ENCODE results near the gene WFIKKN1.
"Not testable (repeated sequence)": the region's sequence is repeated elsewhere in the genome, so short reads cannot be mapped to it uniquely, and the experiment has no call there.

WFIKKN1 gene

GRCh38 chr16:591231-591630, 39.6 kb upstream of the WFIKKN1 start:
- peaks cover 25% of the 10 kb centered on the region for H3K4me1 Mint-ChIP-seq (ENCODE audit: low read depth)
- no peaks in the 10 kb centered on the region for H3K9me3 Mint-ChIP-seq (ENCODE audit: low read depth)
- H3K4me3 Mint-ChIP-seq = peak overlapping the region; percentile 92
- H3K36me3 Mint-ChIP-seq = no peaks in the 10 kb centered on the region
- peak overlapping the region; percentile 80 for H3K27ac Mint-ChIP-seq
- no peaks in the 10 kb centered on the region for H3K27me3 Mint-ChIP-seq

GRCh38 chr16:591892-592517, 38.8 kb upstream of the WFIKKN1 start:
- H3K27me3 Mint-ChIP-seq = no peaks in the 10 kb centered on the region
- H3K9me3 Mint-ChIP-seq (ENCODE audit: low read depth) = no peaks in the 10 kb centered on the region
- peak overlapping the region; percentile 23 for H3K4me3 Mint-ChIP-seq
- H3K27ac Mint-ChIP-seq = no peak overlapping the region
- no peaks in the 10 kb centered on the region for H3K36me3 Mint-ChIP-seq
- H3K4me1 Mint-ChIP-seq (ENCODE audit: low read depth) = peaks cover 25% of the 10 kb centered on the region

- Mint-ChIP-seq H3K36me3 (no peaks in the 10 kb centered on the region), H3K4me3 (no peak overlapping the region)
Measured at GRCh38 chr16:592518-593306, 38.1 kb upstream of the WFIKKN1 start.

GRCh38 chr16:593406-593805, 37.4 kb upstream of the WFIKKN1 start:
- H3K4me1 Mint-ChIP-seq (ENCODE audit: low read depth) = peaks cover 19% of the 10 kb centered on the region
- H3K36me3 Mint-ChIP-seq = no peaks in the 10 kb centered on the region

More at GRCh38 chr16:592518-593306, 38.1 kb upstream of the WFIKKN1 start:
- Mint-ChIP-seq H3K27ac (no peak overlapping the region), H3K9me3 (ENCODE audit: low read depth) (no peaks in the 10 kb centered on the region), H3K27me3 (no peaks in the 10 kb centered on the region), H3K4me1 (ENCODE audit: low read depth) (peaks cover 22% of the 10 kb centered on the region)

GRCh38 chr16:593807-594206, 37.0 kb upstream of the WFIKKN1 start:
- Mint-ChIP-seq H3K9me3 (ENCODE audit: low read depth) (no peaks in the 10 kb centered on the region), H3K4me3 (no peak overlapping the region), H3K36me3 (no peaks in the 10 kb centered on the region), H3K27me3 (no peaks in the 10 kb centered on the region), H3K27ac (no peak overlapping the region), H3K4me1 (ENCODE audit: low read depth) (peaks cover 18% of the 10 kb centered on the region)

More at GRCh38 chr16:593406-593805, 37.4 kb upstream of the WFIKKN1 start:
- Mint-ChIP-seq H3K4me3 (no peak overlapping the region), H3K9me3 (ENCODE audit: low read depth) (no peaks in the 10 kb centered on the region), H3K27ac (no peak overlapping the region), H3K27me3 (no peaks in the 10 kb centered on the region)

- peaks cover 18% of the 10 kb centered on the region for H3K4me1 Mint-ChIP-seq (ENCODE audit: low read depth)
- H3K9me3 Mint-ChIP-seq (ENCODE audit: low read depth) = no peaks in the 10 kb centered on the region
- no peak overlapping the region for H3K27ac Mint-ChIP-seq
- H3K4me3 Mint-ChIP-seq = no peak overlapping the region
- no peaks in the 10 kb centered on the region for H3K27me3 Mint-ChIP-seq
- H3K36me3 Mint-ChIP-seq = no peaks in the 10 kb centered on the region
Measured at GRCh38 chr16:595094-595528, 35.7 kb upstream of the WFIKKN1 start.

- no peak overlapping the region for H3K27ac Mint-ChIP-seq
- H3K27me3 Mint-ChIP-seq = no peaks in the 10 kb centered on the region
- H3K4me3 Mint-ChIP-seq = no peak overlapping the region
- H3K9me3 Mint-ChIP-seq (ENCODE audit: low read depth) = no peaks in the 10 kb centered on the region
- H3K36me3 Mint-ChIP-seq = no peaks in the 10 kb centered on the region
- peaks cover 13% of the 10 kb centered on the region for H3K4me1 Mint-ChIP-seq (ENCODE audit: low read depth)
Measured at GRCh38 chr16:595942-596735, 34.6 kb upstream of the WFIKKN1 start.

- Mint-ChIP-seq H3K27me3 (no peaks in the 10 kb centered on the region), H3K27ac (no peak overlapping the region), H3K9me3 (ENCODE audit: low read depth) (no peaks in the 10 kb centered on the region), H3K4me3 (no peak overlapping the region), H3K36me3 (no peaks in the 10 kb centered on the region), H3K4me1 (ENCODE audit: low read depth) (peaks cover 10% of the 10 kb centered on the region)
Measured at GRCh38 chr16:596736-597060, 34.1 kb upstream of the WFIKKN1 start.

GRCh38 chr16:597655-598054, 33.1 kb upstream of the WFIKKN1 start:
- not testable (repeated sequence) for H3K4me3 Mint-ChIP-seq; H3K27ac Mint-ChIP-seq; H3K36me3 Mint-ChIP-seq; H3K4me1 Mint-ChIP-seq (ENCODE audit: low read depth); H3K9me3 Mint-ChIP-seq (ENCODE audit: low read depth); H3K27me3 Mint-ChIP-seq

GRCh38 chr16:598823-599739, 31.7 kb upstream of the WFIKKN1 start:
- peaks cover 16% of the 10 kb centered on the region for H3K4me1 Mint-ChIP-seq (ENCODE audit: low read depth)
- H3K36me3 Mint-ChIP-seq = no peaks in the 10 kb centered on the region
- H3K27ac Mint-ChIP-seq = no peak overlapping the region
- no peak overlapping the region for H3K4me3 Mint-ChIP-seq
- no peaks in the 10 kb centered on the region for H3K27me3 Mint-ChIP-seq
- H3K9me3 Mint-ChIP-seq (ENCODE audit: low read depth) = no peaks in the 10 kb centered on the region

GRCh38 chr16:600781-601180, 30.0 kb upstream of the WFIKKN1 start:
- peaks cover 15% of the 10 kb centered on the region for H3K4me1 Mint-ChIP-seq (ENCODE audit: low read depth)
- H3K36me3 Mint-ChIP-seq = no peaks in the 10 kb centered on the region
- no peaks in the 10 kb centered on the region for H3K9me3 Mint-ChIP-seq (ENCODE audit: low read depth)
- no peak overlapping the region for H3K4me3 Mint-ChIP-seq
- no peak overlapping the region for H3K27ac Mint-ChIP-seq
- H3K27me3 Mint-ChIP-seq = no peaks in the 10 kb centered on the region

GRCh38 chr16:603933-604332, 26.9 kb upstream of the WFIKKN1 start:
- Mint-ChIP-seq H3K27ac (no peak overlapping the region), H3K36me3 (no peaks in the 10 kb centered on the region), H3K27me3 (no peaks in the 10 kb centered on the region), H3K9me3 (ENCODE audit: low read depth) (no peaks in the 10 kb centered on the region), H3K4me1 (ENCODE audit: low read depth) (peaks cover 15% of the 10 kb centered on the region), H3K4me3 (no peak overlapping the region)

- H3K4me3 Mint-ChIP-seq = no peak overlapping the region
- H3K27me3 Mint-ChIP-seq = no peaks in the 10 kb centered on the region
- H3K36me3 Mint-ChIP-seq = no peaks in the 10 kb centered on the region
- H3K4me1 Mint-ChIP-seq (ENCODE audit: low read depth) = peaks cover 16% of the 10 kb centered on the region
- no peaks in the 10 kb centered on the region for H3K9me3 Mint-ChIP-seq (ENCODE audit: low read depth)
- no peak overlapping the region for H3K27ac Mint-ChIP-seq
Measured at GRCh38 chr16:606656-607307, 24.0 kb upstream of the WFIKKN1 start.

- Mint-ChIP-seq H3K36me3 (no peaks in the 10 kb centered on the region), H3K27ac (peak overlapping the region; percentile 41), H3K9me3 (ENCODE audit: low read depth) (no peaks in the 10 kb centered on the region)
Measured at GRCh38 chr16:608019-608418, 22.8 kb upstream of the WFIKKN1 start.

More at GRCh38 chr16:608019-608418, 22.8 kb upstream of the WFIKKN1 start:
- Mint-ChIP-seq H3K27me3 (no peaks in the 10 kb centered on the region), H3K4me3 (no peak overlapping the region), H3K4me1 (ENCODE audit: low read depth) (peaks cover 12% of the 10 kb centered on the region)

All from activated naive CD8-positive, alpha-beta T cell (primary cell).